HG03457 (cell line): ENCODE measurements around the gene PSMD3.

Source experiments
- ATAC-seq: cut with Tn5 transposase; IDR thresholded peaks from one replicate; pipeline ENCODE4 v1.9.1; 2021; ENCODE audit warnings: moderate number of reproducible peaks; ENCODE audit not compliant: unreplicated experiment

Gene PSMD3

DNA sequence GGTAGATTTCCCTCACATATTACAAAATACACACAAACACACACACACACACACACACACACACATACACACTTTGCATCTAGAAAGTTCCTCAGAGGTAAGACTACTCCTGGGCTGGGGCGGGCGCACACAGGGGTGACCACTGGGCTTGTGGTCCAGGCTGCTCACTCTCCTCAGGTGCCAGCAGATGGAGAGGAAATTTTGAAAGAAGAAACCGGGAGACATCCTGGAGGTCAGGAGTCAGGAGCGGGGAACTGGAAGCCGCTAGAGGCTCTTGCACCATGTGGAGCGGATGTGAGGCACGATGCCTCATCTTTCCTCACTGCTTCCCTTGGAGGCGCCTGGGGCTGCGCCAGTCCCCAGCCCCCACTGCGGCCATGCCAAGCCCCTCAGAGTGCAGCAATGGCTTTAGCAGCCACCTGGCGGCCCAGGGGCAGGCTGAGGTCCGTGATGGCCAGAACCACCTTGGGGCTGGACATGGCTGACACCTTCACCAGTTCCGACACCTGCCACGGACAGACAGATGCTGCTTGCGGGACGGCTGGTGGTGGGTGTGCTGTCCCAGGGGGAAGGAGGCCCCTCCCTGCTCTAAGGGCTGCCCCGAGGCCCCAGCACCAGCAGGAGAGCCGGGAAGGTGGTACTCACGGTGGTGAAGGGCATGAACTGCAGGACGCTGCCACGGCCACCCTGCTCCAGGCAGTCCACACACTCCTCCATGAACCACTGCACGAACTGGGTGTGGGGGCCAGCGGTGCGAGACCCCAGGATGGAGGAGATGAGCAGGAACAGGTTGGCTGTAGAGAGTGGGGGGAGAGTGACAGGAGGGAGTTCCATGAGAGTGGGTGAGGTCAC, 38.8 kb downstream of the PSMD3 start:
- no peak for ATAC-seq

DNA sequence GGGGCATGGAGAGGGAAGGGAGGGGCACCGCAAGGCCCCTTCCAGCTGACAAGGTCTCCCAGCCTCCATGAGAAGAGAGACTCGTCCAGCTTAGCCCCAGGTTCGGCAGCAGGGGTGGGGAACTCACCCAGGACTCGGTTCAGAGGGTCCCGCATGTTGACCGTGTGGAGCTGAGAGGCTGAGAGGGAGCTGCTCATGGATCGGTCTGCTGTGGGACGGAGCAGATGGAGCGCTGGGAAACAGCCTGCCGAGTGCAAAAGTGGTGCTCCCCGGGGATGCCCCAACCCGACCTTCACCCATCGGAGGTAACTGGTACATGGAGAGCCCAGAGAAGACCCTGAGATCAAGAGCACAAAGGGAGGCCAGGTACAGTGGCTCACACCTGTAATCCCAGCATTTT, 39.5 kb downstream of the PSMD3 start:
- no peak for ATAC-seq

DNA sequence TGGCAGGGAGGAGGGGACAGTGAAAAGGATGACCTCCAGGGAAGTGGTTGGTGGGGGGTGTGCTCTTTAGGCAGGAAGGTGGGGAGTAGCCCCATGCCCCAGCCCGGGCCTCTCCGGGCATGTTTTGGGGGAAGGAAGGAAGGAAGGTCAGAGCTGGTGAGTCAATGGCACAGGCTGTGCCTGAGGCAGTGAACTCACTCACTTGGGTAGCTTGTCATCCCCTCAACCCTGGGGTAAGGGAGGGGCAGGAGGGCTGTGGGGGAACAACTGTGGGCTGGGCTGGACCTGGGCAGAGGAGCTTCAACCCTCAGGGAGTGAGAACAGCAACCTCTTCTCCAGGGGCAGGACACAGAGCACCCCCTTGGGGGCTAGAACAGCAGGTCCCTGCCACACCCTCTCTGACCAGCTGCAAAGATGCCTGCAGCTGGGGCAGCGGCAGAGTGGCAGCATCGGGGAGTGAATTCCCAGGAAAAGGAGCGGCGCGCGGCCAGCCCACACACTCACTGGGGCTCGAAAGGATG, 40.9 kb downstream of the PSMD3 start:
- ATAC-seq: no peak

DNA sequence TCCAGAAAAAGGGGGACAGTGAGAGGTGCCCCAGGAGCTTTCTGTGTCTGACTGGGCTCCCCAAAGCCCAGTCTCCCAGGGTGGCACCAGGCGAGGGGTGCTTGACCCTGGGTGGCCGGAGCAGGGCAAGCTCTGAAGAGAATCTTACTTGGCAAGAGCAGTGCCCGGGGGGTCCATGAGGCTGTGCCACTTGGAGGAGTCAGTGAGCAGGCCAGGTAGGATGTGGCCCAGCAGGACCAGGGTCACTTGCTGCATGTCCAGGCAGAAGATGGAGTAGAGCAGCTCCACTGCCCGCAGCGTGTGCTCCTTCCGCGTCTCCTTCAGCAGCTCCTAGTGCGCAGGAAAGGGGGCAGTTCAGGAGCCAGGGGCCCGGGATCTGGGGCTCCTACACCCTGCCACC, 41.9 kb downstream of the PSMD3 start:
- ATAC-seq: no peak

DNA sequence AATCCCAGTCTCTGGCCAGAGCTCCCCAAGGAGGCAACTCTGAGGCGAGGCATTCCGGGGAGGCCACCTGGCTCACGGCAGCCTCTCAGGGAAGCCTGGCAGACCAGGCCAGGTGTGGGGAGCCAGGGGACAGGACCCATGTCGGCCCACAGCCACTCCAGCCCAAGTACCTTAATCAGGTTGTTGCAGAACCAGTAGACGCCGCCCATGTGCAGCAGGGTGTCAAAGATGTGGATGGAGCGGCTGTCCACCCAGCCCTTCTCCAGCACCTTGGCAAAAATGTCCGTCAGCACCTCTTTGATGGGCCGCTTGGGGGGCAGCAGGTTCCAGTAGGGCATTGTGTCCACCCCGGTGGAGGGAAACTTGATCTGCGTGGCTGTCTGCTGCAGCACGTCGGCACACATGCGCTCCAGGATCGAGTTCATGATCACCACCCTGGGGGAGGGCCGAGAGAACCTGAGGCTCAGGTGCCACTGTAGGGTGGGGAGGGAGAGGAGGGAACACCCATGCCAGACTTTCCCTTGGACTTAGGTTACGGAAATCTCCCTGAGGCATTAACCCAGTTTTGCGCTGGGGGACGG, 42.4 kb downstream of the PSMD3 start:
- ATAC-seq: no peak

DNA sequence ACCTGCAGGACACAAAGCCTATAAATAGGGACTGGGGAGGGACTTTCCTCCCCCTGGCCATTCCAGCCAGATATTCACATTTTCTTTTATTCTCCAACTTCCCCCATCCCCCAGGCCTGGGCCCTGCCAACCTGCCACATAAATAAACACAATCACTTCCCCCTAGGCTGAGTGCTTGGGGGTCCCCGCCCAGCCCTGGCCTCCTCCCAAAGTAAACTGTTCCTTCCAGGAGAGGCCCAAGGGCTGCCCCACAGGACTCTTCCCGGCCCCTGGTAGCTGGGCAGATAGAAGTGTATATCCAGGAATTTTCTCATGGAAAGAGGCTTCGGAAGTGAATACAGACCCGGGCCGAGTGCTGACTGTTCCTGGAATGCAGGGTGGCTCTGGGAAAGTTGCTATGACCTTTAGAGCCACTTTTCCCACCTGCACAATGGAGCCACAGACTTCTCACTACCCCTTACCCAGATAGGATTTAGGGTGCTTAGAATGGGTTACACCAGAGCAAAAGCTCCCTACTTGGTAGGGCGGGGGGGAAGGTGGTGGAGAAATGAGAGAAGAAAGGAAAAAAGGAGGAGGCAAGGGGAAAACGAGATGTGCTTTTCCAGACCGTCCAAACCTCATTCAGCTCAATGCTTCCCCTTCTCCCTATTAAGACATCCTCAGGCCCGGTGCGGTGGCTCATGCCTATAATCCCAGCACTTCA, 43.1 kb downstream of the PSMD3 start:
- no peak for ATAC-seq

DNA sequence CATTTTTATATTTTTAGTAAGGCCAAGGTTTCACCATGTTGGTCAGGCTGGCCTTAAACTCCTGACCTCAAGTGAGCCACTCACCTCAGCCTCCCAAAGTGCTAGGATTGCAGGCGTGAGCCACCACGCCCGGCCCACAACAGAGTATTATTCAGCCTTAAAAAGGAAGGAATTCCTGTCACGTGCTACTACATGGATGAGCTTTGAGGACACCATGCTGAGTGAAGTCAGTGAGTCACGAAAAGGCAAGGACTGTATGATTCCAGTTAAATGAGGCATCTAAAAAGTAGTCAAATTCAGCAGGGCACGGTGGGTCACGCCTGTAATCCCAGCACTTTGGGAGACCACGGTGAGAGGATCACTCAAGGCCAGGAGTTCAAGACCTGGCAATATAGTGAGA, 44.3 kb downstream of the PSMD3 start:
- no peak for ATAC-seq

DNA sequence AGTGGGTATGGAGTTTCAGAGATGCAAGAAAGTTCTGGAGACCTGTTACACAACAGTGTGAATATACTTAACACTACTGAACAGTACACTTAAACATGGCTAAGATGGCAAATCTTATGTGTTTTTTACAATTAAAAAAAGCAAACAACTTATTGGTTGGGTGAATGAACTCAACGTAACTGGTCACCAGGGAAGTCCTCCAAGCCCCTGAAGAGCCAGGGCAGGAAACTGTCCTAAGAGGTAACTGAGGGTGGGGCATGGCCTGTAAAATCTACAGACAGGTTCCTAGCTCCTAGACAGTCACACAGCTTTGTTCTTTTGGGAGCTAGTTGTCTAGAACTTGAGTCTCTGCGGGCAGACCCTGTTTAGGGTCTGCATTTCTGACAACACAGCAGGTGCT, 45.0 kb downstream of the PSMD3 start:
- ATAC-seq: no peak

DNA sequence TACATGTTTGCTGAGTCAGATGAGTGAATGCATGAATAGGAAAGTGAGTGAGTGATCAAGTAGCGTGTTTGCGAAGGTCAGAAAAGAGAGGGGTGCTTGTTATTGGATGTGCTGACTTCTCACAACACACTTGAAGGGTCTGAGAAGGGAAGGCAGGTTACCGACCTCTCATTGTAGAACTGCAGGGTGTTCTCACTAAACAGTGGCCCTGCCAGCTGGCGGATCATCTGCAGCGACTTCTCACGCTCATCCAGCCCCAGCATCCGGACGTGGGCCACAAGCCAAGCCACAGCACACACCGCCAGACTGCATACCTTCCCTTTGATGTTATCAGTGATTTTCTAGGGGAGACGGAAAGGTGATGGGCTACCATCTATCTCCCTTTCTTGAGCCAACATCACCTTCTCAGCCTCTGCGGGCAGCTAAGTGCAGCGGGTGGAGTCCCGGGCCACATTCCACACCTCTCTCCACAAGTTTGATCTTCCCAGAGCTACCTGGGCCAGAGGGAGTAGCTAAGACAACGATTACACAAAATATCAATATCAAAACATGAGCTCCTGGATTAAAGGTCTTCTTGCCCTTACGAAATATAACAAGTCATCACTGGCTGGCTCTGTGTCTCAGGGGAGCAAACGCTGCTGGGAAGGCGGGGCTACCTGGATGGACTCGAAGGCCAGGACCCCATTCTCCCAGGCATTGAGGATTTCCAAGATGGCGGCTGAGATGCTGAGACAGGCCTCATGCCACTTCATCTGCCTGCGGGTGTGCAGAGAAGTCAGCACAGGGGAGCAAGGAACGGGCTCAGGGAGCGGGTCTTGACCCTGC, 45.6 kb downstream of the PSMD3 start:
- ATAC-seq: no peak

DNA sequence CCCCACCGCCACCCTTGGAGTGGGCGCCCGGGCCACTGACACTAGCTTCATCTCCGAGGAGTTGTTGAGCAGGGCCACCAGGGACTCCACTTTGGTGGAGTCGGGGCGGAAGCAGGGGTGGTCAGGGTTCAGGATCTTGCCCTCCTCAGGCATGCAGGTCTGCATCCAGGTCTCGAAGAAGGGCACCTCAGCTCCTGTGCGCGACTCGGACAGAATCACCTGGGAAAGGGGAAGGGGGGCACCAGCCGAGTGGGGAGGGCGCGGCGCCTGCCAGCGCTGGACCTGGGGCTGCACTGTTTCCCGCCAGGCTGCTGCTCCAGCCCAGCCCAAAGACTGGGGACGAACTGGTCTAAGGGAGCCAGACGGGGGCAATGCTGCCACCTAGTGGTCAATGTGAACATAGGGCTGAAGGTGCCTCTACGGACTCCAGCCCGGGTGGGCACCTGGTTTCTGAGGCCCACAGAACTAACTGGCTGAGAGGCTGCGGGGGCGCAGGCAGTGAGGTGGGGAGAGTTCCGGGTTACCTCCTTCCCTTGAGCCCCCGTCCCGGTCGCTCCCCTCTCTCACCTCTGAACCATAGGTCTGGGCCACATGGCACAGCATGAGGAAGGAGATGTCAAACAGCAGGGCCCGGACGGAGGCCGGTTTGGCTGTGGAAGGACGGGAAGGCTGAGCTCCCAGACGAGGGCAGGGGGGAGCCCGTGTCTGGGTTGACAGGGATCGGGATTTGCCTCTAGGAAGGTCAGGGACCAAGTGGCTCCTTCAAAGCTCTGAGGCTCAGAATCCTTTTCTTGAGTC, 46.4 kb downstream of the PSMD3 start:
- no peak for ATAC-seq

DNA sequence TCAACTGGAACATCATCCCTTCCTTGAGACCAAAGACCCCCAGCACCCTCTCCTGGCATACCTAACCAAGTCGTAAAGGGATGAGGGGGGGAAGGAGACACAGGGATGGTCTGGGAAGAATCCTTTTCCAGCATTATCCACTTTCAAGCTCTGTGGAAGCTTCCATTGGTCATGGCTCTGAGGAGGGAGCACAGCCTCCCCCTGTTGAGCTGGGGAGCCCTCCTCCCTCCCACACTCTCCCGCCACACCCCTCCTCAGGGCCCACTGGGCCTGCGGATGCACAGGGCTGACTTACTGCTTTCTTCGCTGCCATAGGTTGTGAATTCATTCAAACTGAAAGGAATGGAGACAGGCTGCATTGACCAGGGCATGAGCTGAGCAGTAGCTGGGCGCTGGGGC, 47.0 kb downstream of the PSMD3 start:
- no peak for ATAC-seq

DNA sequence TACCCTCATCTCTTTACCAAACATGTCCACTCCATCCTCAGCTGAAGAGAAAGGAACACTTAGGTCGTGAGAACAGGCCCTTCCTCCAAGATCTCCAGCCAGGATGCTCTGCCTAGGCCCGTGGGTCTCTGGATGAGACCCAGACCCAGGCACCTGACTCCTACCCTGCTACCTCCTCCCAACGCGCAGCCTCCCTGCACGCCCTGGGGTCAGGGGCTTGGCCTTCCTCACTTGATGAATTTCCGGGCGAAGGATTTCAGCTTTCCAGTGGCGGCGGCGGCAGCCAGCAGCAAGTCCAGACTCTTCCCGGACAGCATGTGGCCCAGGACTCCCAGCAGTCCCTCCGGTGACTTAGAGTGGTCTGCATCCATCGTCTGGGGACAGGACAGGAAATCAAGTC, 48.0 kb downstream of the PSMD3 start:
- no peak for ATAC-seq

DNA sequence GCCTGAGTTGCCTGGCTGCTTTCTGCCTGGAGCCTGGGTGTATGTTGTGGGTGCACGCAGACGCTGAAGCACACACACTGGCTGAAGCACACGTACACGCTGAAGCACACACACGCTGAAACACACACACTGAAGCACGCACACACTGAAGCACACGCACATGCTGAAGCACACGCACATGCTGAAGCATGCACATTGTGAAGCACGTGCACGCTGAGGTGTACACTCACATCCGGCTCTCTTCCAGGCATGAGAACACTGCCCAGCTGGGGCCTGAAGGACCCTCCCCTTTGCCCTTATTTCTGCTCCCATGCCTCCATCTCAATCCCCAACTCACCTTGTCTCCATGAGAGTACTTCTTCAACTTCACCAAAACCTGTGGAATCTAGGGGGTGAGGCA, 51.1 kb downstream of the PSMD3 start:
- no peak for ATAC-seq

DNA sequence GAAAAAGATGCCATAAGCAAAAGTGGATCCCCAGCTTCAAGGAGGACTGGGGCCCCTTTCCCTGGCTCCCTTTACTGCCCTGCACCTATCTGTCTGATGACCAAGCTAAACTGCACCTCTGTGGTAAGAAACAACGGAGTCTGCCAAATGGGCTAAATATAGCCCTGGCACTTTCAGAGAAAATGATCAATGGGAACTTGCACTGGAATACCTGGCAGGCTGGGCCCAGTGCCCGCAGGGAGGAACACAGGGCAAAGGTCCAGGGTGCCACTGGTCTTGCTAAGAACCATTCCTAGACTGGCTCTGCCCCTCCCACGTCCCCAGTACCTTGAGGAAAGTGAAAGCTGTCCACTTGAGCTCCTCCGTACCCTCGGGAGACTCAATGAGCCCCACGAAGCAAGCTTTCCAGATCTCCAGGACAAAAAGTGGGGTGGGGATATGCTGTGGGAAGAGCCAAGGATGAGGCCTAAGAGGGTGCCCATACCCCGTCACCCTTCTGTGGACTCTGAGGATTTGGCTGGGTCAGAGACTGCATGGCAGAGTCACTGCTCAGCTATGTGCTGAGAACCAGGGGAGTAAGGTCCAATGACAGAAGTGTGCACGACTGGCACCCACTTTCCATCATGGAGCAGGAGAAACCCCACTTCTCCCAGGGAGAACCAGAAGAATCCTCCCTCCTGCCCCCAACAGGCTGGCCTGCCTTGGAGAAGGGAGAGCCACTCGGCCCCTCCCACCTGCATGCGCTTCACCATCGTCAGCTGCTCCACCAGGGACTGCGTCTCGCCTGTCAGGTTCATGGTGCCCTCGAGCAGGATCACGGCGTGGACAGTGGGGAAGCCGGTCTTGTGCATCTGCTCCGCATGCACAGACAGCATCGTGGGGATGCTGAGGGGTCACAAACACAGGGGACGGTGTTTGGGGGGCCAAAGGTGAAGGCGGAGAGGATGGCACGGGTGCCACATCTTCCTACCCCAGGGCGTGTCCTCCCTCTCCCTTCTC, 52.0 kb downstream of the PSMD3 start:
- no peak for ATAC-seq

DNA sequence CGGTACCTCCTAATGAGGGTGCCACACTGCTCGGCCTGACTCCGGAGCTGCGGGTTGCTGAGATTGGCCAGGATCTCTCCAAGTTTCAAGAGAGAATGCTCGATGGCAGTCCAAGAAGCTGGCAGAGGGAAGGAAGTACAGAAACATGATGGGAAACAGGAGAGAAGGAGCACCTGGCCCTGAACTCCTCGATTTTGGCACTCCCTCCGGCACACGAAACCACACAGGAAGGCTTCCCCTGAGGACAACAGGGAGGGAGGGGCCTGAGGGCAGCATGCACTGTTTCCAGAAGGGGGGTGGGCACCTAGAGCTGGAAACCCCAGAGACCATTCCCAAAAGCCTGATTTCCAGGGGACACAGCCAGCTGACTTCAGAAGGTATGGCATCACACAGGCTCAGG, 52.7 kb downstream of the PSMD3 start:
- ATAC-seq: no peak

DNA sequence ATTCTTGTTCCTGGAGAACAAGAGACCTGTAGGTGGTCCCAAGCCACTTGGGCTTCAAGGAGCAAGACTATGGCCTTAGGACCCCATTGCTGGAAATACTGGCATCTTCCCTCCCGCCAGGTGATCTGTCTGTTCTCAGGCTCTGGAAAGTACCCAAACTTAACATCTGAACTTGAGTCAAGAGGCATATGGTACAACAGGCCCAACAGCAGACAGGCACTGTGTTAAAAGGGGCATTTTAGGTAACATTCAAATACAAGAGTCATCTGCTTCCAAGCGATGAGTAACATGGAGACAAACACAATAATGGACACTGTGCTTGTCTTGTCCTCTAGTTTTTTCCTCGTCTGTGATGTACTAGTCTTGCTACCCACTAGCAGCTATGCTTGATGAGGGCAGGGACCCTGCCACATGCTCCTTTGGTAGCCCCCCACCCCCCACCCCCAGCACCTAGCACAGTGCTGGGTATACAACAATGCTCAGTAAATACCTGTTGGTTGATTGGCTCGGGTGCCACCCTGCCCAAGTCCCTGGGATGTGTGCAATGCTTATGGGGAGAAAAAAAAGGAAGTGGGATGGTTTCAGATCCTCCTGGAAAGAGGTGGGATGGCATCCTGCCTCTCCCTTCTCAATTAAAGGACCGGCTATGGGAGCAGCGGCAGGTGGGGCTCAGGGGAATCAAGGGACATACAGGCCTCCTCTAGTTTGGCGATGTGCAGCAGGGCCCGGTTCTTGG, 54.0 kb downstream of the PSMD3 start:
- ATAC-seq: no peak

DNA sequence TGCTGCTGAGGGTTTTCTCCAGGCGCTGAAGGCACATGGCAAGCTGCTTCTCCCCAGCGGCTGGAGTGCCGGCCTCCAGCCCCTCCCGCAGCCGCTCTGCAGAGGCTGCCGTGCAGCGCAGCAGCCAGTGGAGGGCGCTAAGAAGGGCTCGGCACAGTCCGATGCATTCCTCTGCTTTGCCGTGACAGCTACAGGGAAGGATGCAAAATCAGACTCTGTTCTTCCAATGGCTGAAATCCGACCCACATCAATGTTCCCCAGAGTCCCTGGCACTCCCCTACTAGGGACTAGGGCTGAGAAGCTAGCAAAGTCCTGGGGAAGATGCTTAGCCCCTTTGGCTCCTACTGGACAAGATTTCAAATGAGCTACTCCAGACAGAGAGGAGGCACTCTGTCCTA, 54.6 kb downstream of the PSMD3 start:
- no peak for ATAC-seq

DNA sequence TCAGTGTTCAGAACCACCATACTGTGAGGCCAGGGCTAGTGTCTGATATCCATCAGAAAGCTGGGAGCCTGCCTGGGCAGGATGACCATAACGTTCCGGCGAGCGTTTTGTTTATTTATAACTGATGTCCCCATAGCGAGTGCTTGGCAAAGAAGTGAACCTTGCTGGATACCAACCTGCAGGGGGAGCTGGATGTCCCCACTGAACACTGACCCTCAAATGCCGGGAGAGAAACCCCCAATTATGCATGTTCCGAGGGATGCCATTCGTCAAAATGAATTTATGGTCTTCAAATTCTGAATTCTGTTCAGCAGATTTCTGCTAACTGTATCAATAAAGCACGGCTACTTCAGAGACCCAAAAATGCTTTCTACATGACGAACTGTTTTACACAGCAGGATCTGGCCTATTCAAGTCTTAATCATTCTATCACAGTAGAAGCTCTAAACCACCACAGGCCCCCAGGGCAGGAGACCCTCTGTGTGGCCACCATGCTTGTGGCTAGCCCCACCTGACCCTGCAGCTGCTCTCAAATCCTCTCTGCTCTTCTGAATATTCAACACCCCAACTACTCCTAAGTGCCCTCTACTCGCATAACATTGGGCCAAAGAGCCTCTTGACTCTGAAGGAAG, 58.4 kb downstream of the PSMD3 start:
- no peak for ATAC-seq
